Measurements from ENCODE around the gene TOMM6. TPM values are rescaled to one million over a fixed set of nuclear protein-coding genes. Genes with fewer than 3 reads are reported as not detected.
"Not testable (repeated sequence)": the region's sequence is repeated elsewhere in the genome, so short reads cannot be mapped to it uniquely, and the experiment has no call there.

Gene TOMM6
- total RNA-seq, 1 donor, result 131 TPM

GRCh38 chr6:41811095-41811494 lies 23.6 kb downstream of the TOMM6 start:
- no peak for TF ChIP-seq CTCF (IDR thresholded peaks at IDR 0.05; ENCODE audit: insufficient read depth, low read length)
- DNase-seq (ENCODE audit: low read depth), result no peak
- no peak overlapping the region for H3K4me3 ChIP-seq (ENCODE audit: low read depth, low read length)

GRCh38 chr6:41811946-41812345 lies 24.5 kb downstream of the TOMM6 start:
- H3K4me3 ChIP-seq (ENCODE audit: low read depth, low read length); DNase-seq (ENCODE audit: low read depth): not testable (repeated sequence)

- no peak for DNase-seq (ENCODE audit: low read depth)
- no peak for TF ChIP-seq CTCF (IDR thresholded peaks at IDR 0.05; ENCODE audit: insufficient read depth, low read length)
- H3K4me3 ChIP-seq (ENCODE audit: low read depth, low read length), result no peak overlapping the region
These were observed 26.0 kb downstream of the TOMM6 start for GRCh38 chr6:41813469-41813868.

GRCh38 chr6:41813956-41814355 lies 26.5 kb downstream of the TOMM6 start:
- no peak for TF ChIP-seq CTCF (IDR thresholded peaks at IDR 0.05; ENCODE audit: insufficient read depth, low read length)
- DNase-seq (ENCODE audit: low read depth), result no peak

GRCh38 chr6:41814629-41815028 lies 27.1 kb downstream of the TOMM6 start:
- no peak overlapping the region for H3K4me3 ChIP-seq (ENCODE audit: low read depth, low read length)
- no peak for TF ChIP-seq CTCF (IDR thresholded peaks at IDR 0.05; ENCODE audit: insufficient read depth, low read length)
- no peak for DNase-seq (ENCODE audit: low read depth)

More at GRCh38 chr6:41813956-41814355, 26.5 kb downstream of the TOMM6 start:
- H3K4me3 ChIP-seq (ENCODE audit: low read depth, low read length), result no peak overlapping the region

GRCh38 chr6:41815587-41815986 lies 28.1 kb downstream of the TOMM6 start:
- H3K4me3 ChIP-seq (ENCODE audit: low read depth, low read length), result no peak overlapping the region
- no peak for DNase-seq (ENCODE audit: low read depth)
- no peak for TF ChIP-seq CTCF (IDR thresholded peaks at IDR 0.05; ENCODE audit: insufficient read depth, low read length)

GRCh38 chr6:41818271-41819054 lies 31.0 kb downstream of the TOMM6 start:
- no peak for TF ChIP-seq CTCF (IDR thresholded peaks at IDR 0.05; ENCODE audit: insufficient read depth, low read length)
- DNase-seq (ENCODE audit: low read depth), result no peak
- H3K4me3 ChIP-seq (ENCODE audit: low read depth, low read length), result no peak overlapping the region

Measured in fibroblast of the aortic adventitia (primary cell).